Activated CD8-positive, alpha-beta memory T cell treated with anti-CD3 and anti-CD28 coated beads, Interleukin-2, amount 50 U/mL, for 24 hours (primary cell): ENCODE measurements around the gene EEFSEC.

Experiments
- DNase-seq: peaks from one replicate; pipeline ENCODE4 v3.0.0-alpha.2; 2020; ENCODE audit errors: extremely low read depth

EEFSEC gene

DNA sequence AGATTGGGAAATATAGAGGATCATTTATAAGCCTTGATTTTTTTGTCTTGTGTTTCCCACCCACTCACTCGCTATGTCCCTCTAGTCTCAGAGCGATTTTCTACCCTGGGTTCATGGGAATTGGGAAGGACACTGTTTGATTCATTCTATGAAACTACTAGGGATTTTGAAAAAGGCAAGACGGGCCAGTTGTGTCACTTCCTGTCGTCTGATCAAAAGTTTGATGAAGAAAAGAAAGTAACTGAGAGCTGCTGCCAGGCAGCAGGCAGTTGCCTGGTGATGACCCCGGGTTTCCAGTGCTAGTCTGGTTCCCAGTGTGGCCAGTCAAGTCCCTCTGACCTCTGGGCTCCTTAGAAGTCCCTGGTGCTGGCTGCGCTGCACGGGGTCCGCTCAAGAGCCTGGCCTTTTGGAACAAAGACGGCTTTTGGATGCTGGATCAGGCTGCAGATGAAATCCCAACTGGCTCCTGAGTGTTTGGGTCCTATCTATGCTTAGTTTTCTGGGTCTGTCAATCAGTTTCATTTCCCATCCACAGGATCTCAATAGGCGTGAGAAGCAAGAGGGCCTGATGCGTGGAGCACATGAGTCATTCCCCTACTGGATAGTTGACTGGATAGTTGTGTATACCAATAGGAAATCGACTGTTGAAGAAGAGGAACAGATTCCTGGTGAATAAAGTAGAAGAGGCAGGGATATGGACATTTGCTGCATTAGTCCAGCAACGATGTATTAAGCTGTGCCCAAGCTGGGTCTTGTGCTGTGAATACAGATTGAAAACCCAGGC, 89.7 kb downstream of the EEFSEC start:
- no peak for DNase-seq

DNA sequence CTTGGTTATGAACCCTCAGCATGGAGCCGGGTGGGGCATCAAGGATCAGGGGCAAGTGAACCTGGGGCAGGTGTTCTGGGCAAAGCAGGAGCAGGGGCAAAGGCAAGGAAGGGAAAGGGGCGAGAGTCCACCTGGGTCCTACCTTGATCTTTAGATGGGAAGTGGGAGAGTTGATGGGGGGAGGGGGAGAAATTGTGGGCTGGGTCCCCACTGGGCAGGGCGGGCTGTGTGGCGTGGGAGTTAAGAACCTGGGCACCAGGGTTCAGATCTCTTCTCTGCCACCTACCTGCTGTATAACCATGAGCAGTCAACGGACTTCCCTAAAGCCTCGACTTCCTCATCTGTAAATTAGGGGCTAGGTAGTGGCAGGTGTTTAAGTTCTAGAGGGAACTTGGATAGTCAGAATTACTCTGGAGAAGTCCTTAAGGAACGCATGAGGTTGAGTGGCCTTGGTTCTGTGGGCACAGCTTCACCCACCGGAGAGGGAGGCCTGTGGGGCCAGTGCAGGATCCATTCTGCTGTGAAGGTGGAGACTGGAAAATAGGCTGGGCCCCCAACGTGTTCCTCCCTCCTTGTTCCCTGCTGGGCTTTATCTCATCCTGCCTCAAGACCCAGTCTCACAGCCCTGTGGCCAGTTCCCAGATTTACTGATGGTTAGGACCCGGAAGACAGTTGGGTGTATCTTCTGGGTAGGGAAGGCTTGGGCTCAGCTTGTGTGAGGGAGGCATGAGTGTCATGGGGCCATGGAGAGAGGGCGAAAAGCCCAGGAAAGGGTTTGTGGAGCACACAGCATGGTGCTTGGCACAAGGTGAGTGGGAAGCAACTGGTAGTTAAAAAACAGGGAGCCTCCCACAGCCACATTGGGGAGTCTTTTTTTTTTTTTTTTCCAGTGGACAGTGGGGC, 90.6 kb downstream of the EEFSEC start:
- no peak for DNase-seq

DNA sequence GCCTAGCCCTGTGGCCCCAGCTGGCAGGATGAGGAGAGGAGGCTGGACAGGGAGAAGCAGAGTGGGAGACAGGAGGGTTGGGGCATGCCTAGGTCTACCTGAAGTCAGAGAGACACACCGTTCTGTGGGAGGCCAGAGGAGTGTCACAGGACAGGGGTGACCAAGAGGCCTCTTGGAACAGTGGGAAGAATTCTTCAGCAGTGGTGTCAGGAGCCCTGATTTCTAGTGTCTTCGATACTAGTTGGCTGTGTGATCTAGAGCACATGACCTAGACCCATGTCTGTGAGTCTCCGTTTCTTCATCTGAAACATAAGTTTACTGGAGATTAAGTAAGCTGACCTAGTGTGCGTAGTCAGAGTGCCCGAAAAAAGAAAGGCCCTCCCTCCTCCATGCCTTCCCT, 92.2 kb downstream of the EEFSEC start:
- no peak for DNase-seq

DNA sequence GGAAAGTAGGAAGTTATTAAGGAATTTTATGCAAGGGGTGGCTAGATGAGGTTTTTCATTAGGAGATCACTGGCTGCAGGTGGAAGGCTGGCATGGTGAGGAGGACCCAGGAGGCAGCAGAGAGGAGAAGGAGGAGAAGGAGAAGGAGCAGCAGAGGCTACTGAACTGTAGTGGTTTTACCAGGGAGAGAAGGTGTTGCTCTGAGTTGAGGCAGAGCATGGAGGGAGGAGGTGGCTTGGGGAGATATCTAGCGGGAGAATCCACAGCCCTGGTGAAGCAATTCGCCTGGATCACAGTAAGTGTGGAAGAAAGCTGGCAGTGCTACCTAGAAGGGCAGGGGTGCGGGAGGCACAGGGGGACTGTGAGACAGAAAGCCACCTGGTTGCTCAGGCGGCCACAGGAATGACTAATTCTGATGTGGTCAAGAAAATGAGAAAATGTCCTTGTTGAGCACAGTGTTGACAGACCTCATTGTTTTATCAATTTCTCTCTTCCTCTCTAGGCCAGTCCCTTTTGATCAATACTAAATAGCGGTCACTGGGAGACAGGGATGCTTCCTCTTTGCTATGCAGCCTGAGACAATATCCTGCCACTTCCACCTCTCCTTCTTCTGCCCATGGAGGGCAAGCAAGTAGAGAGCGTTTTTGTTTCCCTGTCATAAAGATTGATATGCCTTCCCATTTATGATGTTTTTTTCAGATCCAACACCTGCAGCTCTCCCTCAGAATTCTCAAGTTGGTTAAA, 94.6 kb downstream of the EEFSEC start:
- DNase-seq: no peak

DNA sequence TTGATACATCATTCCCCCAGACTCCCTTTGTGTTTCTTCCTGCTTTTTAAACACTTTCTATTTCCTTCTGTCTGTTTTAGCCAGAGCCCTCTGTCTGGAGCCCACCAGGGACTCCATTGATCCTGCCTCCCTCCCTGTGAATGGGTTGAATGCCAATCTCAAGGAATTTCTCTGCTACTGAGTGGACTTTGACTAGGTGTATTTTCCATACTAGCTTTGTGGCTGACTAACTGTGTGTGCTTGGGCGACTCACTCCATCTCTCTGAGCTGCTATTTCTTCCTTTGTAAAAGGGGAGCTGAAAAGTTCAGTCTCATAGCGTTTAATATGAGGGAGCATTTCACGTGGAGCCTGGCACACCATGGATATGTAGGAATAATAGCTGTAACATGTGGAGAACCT, 98.8 kb downstream of the EEFSEC start:
- DNase-seq: no peak

DNA sequence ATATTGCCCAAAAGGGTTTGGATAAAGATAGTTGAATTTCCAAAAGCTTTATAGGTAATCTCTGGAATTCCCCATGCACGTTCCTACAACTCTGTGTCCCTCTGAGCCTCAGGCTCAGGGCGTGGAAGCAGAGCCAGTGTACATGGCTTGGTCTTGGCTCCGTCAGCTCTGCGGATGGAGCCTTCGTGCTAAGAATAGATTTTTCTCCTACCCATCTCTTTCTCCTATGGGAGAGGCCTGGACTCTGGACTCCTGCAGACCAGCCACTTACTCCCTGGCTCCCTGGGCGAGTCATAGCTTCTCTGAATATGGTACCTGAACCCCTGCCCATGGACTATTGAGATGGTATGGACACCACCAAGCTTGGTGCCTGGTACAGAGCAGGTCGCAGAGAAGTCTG, 99.9 kb downstream of the EEFSEC start:
- DNase-seq: no peak

DNA sequence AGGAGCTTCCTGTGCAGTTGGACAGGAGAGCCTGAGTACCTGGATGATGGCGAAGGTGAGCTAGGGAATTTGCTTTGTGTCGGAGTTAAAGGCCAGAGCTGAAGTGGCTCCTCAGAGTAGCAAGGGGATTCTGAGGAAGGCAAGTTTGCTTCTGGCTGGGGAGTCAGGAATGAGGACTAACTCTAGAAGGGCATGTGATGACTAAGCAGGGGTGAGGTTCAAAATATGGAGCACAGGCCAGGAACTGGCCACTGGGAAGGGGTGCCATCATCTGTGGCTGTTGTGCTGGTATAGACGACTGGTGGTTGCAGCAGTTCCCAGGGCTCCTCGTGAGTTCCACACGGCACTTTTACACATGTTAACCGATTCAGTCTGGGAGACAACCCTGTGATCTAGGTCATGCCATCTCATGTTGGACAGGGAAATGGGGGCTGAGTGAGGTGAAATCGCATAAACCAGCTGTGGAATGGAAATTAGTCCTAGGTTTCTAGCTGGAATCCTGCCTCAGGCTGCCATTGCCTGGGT, 100.8 kb downstream of the EEFSEC start:
- no peak for DNase-seq

DNA sequence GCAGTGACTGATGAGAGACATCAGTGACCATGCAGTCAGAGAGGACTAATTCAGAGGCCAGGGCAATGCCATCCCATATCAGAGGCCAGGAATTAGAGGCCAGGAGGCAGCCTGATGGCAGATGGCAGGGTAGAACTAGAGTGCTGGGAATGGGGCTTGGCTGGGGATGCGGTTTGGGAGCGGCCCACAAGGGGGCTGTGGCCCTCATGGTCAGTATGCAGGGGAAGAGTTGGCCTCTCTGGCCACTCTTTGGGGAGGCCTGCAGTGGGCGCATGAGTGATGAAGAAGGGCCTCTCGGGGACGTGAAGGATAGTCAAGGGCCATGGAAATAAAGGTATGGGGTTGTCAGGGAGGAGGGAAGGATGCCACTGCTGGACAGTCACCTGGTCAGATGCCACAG, 101.7 kb downstream of the EEFSEC start:
- DNase-seq: no peak

DNA sequence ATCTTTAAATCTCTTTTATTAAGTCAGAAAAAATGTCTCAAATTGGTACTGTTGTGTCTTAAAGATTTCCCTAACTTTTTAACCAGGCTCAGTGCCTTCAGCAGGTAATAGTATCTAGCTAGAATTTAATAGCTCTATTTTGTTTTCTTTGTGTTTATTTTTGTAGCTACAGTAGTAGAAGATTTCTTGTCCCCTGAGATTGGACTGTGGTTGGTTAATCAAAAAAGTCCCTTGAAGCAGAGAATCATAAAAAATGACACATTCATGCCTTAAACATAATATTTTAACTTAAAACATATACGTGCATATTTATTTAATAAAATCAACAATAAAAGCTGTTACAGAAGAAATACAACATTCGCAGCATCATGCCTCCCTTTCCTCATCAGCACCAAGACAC, 102.8 kb downstream of the EEFSEC start:
- no peak for DNase-seq

DNA sequence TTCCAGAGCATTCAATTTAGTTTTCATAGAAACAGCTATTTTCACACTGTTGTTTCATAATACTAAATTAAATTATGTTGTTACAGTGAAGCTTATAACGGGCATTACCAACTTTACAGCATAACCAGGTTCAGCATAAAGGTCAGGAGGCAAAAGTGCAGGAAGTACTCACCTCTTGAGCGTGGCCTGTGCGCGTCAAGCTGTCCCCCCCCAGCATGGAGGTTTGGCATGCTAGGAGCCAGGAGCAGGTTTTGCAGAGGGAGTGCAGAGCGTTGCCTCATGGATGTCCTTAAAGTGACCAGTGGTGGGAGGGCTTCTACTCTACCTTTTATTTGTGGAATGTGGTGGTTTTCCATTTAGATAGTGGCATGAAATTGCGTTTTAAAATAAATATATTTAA, 104.4 kb downstream of the EEFSEC start:
- DNase-seq: no peak

DNA sequence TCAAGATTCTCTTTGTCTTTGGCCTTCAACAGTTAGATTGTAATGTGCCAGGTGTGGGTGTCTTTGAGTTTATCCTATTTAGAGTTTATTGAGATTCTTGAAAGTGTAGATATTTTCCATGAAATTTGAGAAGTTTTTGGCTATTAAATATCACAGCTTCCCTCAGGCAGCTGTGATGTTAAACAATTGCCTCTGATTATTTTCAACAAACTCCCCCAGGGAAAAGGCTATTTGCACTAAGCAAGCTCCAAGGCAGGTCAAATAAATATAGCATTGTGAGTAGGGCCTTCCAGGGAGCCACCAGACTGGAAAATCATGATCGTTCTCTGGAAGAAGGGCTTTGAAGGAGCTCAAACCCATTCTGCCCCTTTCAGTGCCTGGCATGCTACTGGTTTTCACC, 107.0 kb downstream of the EEFSEC start:
- DNase-seq: no peak

DNA sequence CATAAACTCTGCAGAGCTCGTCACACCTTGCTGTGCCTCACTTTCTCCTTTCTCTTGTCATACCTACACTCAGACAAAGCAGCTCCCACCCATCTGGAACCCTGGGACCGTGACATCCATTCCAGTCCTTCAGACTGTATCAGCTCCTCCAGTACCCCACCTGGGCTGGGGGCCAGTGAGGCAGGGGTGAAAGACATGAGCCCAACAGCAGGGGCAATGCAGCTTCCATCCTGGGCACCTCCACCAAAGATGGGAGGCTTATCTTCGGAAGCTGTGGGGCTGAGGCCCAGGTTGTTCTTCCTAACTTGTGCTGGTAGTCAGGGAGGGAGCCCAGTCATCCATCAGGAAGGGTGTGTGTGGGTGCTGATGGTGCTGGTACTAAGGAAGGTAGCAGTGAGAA, 109.2 kb downstream of the EEFSEC start:
- no peak for DNase-seq

DNA sequence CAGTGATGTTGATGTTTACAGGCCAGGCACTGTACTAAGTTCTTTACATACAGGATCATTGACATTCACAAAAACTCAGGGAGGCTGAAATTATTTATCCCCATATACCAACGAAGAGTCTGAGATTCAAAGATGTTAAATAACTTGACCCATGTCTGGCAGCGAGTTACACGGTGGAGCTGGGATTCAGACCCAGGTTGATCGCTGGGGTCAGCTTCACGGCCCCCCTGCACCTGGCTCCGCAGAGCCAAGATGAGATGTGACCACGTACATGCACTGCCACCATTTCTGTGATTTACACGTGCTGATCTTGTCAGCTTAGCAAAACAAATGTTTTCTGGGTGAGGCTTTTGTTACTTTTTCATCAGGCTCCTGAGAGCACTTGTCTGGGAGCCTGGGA, 109.8 kb downstream of the EEFSEC start:
- no peak for DNase-seq

DNA sequence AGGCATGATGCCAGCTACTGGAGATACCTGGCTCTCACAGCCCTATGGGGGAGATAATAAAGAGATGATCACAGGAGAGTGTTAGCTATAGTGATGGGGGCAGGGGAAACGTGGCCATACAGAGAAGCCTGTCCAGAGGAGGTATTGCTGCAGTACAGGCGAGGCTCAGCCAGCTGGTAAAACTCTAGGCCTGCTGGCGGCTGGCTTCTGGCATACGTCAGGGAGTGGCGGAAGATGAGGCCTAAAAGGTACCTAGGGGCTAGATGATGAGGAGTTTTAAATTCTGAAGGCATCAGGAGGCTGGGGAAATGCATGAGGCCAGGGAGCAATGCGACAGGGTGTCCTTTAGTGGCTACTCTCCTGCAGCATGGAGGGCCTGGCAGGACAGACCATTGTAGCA, 110.7 kb downstream of the EEFSEC start:
- DNase-seq: no peak

DNA sequence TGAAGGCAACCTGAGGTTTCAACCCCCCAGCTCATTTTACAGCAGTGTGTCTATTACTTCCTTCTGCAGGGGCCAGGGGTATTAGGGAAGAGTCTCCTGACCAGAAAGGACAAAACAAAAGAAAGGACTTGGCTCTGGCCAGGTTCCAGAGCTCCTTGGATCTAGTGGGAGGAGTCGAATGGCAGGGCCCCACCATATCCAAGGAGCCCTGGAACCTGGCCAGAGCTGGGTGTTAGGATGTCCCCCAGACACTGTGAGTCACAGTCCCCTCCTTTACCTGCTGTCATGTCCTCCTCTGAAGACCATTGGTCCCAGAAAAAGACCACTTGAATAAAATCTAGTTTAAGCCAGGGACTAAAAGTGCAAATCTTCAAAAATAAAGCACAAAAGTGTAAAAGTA, 113.2 kb downstream of the EEFSEC start:
- DNase-seq: no peak

DNA sequence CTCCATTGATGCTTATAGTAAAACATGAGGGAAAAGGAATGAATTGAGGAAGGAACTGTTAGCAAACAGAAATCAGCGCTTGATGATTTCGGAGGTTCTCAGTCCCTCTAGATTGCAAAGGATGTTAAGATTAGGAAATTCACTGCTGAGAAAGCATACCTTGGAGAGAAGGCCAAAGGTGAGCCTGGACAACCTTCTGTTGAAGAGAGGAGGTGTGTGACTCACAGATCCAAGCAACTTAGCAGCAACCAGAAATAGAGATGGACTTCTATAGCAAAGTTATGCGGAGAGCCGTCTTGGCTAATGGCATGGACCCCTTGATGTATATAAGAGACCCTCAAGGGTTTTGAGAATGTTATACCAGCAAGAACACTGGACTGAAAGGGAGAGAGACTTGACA, 114.3 kb downstream of the EEFSEC start:
- no peak for DNase-seq

DNA sequence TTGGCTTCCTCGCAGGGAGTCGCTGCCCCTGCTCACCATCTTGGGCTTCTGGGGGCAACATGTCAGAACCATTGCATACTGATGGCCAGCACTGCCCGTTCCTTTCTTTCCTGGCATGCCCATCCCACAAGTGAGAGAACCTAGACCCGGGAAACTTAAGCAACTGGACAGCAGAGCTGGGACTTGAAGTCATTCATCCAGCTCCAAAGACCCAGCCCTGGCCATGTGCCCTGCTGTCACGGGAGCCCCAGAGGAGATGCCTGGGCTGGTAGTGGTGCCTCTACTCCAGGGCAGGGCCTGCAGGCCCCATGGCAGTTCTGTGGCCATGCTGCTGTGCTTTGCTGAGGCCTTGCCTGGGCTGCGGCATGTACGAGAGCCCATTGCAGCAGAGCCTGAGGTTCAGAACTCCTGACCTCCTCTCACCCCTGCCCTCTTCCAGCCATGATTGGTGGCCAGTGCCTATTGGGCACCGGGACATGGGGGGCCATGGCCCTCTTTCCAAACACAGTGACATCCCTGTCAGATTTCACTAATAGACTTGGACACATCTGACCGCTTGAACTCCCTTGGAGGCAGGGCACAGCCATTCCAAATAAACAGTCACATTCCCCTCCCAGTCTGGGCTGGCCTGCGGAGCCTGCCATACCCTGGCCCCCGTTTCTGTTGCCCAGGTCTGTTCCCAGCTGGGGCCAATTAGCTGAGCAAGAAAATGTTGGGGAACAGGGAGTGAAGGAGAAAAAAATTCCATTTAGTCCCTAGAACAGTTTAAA, 115.9 kb downstream of the EEFSEC start:
- no peak for DNase-seq

DNA sequence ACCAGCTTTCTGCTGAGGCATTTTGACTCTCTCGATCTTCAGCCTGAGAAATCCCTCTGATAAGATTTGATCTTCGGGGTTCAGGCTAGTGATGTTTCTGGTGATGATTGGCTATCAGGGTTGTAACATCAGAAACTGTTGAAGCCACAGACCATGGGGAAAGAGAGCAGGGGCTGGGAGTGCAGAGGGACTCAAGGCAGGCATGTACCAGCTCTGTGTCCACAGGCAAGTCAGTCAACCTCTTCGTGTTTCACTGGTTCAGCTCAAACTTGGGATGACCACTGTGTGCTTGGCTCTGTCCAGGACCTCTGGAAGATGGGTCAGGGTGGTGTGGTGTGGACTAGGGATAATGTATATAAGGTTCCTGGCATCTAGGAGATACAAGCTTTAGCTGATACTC, 116.5 kb downstream of the EEFSEC start:
- DNase-seq: no peak

DNA sequence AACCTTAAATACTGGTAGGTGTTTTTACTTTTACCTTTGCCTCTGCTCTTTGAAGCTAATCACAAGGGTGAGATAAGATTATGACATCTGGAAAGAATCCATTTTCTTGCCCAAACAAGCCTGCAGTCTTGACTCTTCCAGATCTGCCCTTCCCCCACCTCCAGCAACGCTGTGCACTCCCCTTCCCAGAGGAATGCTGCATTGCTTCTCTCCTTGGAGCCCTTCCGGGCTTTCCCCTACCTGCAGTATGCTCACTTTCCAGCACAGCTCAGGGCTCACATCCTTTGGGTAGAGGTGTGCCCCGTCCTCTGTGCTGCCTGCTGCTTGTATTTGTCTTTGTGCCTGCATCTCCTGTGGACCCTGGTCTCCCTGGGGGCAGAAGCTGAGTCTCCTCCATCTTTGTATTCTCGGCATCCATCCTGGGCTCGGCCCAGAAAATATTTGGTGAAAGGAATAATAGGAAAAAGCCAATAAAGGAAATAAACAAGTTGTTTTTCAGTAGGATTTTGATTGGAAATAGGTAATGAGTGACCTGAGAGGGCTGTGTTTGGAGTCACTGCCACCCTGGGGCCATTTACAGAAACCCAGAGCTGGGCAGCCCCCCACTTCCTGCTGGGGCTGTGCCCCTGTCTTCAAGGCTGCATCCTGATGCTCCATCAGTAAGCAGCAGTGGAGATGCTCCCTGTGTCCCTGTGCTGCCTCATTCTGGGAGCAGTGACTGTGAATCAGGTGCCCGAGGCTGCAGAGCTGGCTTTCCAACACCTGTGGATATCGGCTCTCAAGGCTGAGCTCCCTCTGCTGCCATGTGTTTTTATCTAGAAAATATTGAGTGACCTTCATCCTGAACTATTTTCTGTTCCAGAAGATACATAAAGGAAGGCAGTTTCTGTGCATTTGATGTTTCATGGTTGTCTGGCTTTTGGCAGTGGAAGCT, 117.5 kb downstream of the EEFSEC start:
- DNase-seq: no peak
